Measurements from ENCODE around the gene IL3. TPM values are rescaled to one million over a fixed set of nuclear protein-coding genes. Genes with fewer than 3 reads are reported as not detected.

The IL3 gene
- total and polyA plus RNA-seq, 8 donors = not detected

DNA sequence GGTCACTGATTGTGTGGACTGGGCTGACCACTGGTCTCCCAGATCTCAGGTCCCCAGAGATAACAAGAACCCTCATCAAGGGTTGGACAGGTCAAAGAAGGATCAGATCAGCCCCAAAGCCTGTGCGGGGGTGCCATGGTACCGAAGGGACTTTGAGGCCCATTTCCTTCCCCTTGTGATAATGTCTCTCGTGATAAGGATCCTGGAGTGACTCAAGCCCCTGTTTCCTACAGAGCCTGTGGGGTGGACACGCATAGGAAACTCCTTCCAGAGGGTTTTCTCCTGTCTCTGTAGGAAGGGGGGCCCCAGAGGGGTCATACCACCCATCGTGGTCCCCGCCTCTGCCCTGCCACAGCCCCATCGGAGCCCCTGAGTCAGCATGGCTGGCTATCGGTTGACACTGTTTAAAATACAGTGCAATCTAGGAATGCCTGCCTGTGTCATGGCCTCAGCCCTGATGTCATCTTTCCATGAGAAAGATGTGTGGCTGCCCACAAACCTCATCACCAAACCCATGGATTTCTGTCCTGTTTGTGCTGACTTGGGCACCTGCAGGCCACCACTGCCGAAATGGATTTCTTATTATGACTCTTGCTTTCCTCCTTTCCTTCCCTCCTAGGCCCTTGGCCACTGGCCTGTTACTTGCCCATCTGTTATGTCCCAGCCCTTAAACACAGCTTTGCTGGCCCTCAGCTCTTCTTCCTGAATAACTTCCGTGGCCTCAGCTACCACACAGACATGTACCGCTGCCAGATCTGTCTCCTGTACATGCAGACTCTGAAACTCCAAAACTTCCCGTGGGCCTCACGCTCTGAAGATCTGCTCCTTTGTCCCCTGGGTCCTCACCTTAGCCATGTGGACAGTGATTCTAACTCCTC lies 10.2 kb downstream of the IL3 start:
- WGBS, 5 donors = 56 to 84% (median 73%) methylated on average over 13 of the region's 13 CpGs
- intact Hi-C loops (cut with DNase I; ENCODE audit: low total_unique reads) = no loop called here

DNA sequence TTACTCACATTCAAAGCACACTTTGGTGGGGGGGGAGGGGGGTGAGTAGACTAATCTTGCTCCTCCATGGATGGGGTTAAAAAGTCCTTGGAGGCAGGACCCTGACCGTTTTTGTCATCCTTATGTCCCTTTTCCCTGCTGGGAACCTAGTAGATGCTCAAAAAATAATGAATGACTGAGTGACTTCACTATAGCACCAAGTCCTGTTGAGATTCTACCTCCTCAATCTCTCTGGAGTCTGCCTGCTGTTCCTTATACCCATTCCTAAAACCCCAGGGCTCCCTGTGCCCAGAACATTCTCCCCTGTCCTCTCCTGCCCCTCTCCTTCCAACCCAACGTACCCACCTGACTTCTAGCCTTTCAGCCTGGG lies 10.9 kb downstream of the IL3 start:
- H3K36me3 ChIP-seq = no peaks in the 10 kb centered on the region
- WGBS, 5 donors = 72 to 91% (median 78%) methylated on average over 2 of the region's 2 CpGs
- intact Hi-C loops (cut with DNase I; ENCODE audit: low total_unique reads) = no loop called here
- H3K27ac ChIP-seq = no peak overlapping the region
- no peaks in the 10 kb centered on the region for H3K27me3 ChIP-seq
- TF ChIP-seq CTCF (IDR thresholded peaks at IDR 0.05) (no peak), POLR2AphosphoS5 (IDR thresholded peaks at IDR 0.05) (no peak), EP300 (IDR thresholded peaks at IDR 0.05) (no peak), POLR2A (IDR thresholded peaks at IDR 0.05) (no peak)
- peaks cover 5 to 37% (median 16%) of the 10 kb centered on the region in 4 donors for H3K4me1 ChIP-seq
- H3K9me3 ChIP-seq = no peaks in the 10 kb centered on the region
- DNase-seq = no peak
- no peak overlapping the region for H3K4me3 ChIP-seq

More for the DNA sequence above, 10.2 kb downstream of the IL3 start:
- TF ChIP-seq CTCF (IDR thresholded peaks at IDR 0.05) = no peak
- no peak overlapping the region for H3K27ac ChIP-seq
- DNase-seq = no peak
- no peak overlapping the region for H3K4me3 ChIP-seq
- no peaks in the 10 kb centered on the region for H3K9me3 ChIP-seq
- peaks cover 5 to 36% (median 16%) of the 10 kb centered on the region in 4 donors for H3K4me1 ChIP-seq
- no peaks in the 10 kb centered on the region for H3K27me3 ChIP-seq
- no peaks in the 10 kb centered on the region for H3K36me3 ChIP-seq

DNA sequence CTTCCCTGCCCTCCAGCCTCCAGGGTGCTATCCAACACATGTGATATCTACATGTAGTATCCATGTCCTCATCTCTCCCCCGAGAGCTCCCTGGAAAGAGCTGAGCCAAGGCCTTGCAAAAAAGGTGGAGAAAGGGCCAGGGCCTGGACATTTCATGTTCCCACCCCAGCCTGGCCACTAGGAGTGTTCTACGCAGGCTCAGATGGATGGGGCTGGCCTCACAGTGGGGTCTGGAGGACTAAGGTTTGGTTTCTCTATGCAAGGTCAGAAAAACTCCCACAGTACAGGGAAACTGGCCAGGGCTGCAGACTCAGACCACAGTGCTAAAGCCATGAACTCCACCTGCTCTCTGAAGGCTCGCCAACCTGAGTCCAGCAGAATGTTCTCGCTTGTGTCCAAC lies 11.6 kb downstream of the IL3 start:
- Histone ChIP-seq H3K36me3 (no peaks in the 10 kb centered on the region), H3K27ac (no peak overlapping the region), H3K27me3 (no peaks in the 10 kb centered on the region), H3K4me1 (peaks cover 5 to 37% (median 16%) of the 10 kb centered on the region in 4 donors), H3K9me3 (no peaks in the 10 kb centered on the region), H3K4me3 (no peak overlapping the region)
- intact Hi-C loops (cut with DNase I; ENCODE audit: low total_unique reads) = no loop called here
- TF ChIP-seq CTCF (IDR thresholded peaks at IDR 0.05) (no peak), POLR2A (IDR thresholded peaks at IDR 0.05) (no peak), POLR2AphosphoS5 (IDR thresholded peaks at IDR 0.05) (no peak), EP300 (IDR thresholded peaks at IDR 0.05) (no peak)
- 86 to 100% (median 96%) methylated on average over 1 to 4 of the region's 4 CpGs for WGBS, 5 donors
- no peak for DNase-seq

DNA sequence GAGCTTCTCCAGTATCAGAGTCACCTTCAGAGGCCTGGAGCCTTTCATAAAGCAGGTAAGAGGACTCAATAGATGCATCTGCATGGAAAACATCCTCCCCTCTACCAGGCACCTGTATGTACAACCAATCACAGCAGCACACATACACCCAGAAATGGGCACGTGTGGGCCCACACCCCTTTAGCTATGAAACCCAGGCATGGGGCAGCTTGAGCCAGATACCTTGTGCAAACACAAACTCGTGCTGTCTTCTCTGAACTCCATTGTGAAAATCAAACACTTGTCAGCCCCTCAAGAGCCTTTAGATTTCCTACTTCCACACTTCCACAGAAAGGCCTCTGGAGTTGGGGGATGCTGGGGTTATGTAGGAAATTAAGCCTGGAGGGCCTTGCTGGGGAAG lies 12.1 kb downstream of the IL3 start:
- Histone ChIP-seq H3K4me3 (no peak overlapping the region), H3K4me1 (peaks cover 5 to 37% (median 16%) of the 10 kb centered on the region in 4 donors), H3K9me3 (no peaks in the 10 kb centered on the region), H3K27ac (no peak overlapping the region), H3K27me3 (no peaks in the 10 kb centered on the region), H3K36me3 (no peaks in the 10 kb centered on the region)
- TF ChIP-seq POLR2A (IDR thresholded peaks at IDR 0.05) (no peak), EP300 (IDR thresholded peaks at IDR 0.05) (no peak), POLR2AphosphoS5 (IDR thresholded peaks at IDR 0.05) (no peak), CTCF (IDR thresholded peaks at IDR 0.05) (no peak)
- intact Hi-C loops (cut with DNase I; ENCODE audit: low total_unique reads) = no loop called here
- DNase-seq = peak in 1 of 2 donors; percentile 69
- WGBS, 5 donors = 26 to 79% (median 43%) methylated on average over 1 to 2 of the region's 2 CpGs
